ENCODE results near the gene NDUFV1. TPM values are rescaled to one million over a fixed set of nuclear protein-coding genes. Genes with fewer than 3 reads are reported as not detected.
A peak's percentile ranks its signal among the peaks of the same experiment; 100 is the strongest.

NDUFV1 gene
- total RNA-seq, 1 donor from 2014 or later, result 121 TPM

DNA sequence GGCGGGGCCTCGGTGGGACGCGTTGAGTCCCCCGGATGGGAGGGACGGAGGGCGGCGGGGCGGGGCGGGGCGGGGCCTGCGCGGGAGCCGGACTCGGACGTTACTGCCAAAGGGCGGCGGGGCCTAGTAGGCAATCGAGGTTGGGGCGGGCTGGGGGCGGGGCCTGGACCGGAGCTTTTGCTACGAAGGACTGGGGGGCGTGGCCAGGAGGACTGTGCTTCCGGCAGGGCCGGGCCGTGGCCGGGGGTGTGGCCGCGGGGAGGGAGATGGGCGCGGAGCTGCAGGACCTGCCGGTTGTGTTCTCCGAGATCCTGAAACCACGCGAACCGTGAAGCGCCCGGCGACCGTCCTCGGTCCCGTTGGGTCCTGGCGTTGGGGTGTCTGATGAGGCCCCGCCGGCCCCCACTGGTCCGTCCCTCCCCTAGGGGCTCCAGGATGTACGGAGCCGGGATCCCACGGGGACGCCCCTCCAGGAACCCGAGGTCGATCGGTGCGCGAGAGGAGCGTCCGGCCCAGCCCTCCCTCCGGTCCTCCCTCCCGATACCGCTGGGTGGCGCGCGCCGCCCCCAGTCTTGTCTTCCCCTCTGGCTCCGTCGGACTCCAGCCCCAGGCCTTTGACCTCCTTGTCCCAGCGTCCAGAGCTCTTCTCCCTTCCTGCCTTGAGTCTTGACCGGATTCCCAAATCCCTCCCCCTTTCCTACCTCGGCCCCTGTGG lies 23.6 kb downstream of the NDUFV1 start:
- TF ChIP-seq CTCF (IDR thresholded peaks at IDR 0.05), result peak; percentile 88
- Mint-ChIP-seq H3K9me3 (ENCODE audit: low read depth) (no peaks in the 10 kb centered on the region), H3K27me3 (ENCODE audit: low read depth) (no peaks in the 10 kb centered on the region), H3K4me1 (ENCODE audit: low read depth) (peaks cover 5% of the 10 kb centered on the region), H3K27ac (ENCODE audit: unreplicated experiment) (peak overlapping the region; percentile 89), H3K4me3 (ENCODE audit: unreplicated experiment) (peak overlapping the region; percentile 78), H3K36me3 (ENCODE audit: low read depth) (no peaks in the 10 kb centered on the region)
- DNase-seq (ENCODE audit: low spot score), result peak; percentile 98

DNA sequence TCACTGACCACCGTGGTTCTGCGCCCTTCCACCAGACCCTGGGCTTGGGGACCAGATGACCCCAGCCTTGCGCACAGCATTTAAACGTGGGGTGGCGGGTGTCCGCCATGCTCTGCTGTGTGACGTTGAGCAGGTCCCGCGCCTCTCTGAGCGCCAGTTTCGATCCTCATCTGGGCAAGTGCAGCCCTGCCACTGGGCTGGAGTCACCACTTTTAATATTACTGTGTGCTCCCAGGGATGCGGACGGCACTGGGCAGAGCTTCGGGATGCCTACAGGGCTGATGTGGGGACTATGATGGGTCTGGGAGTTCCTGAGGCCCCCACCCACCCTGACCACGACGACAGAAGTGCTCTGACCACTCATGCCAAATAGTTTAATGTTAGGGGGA lies 24.2 kb downstream of the NDUFV1 start:
- Mint-ChIP-seq H3K27me3 (ENCODE audit: low read depth) (no peaks in the 10 kb centered on the region), H3K27ac (ENCODE audit: unreplicated experiment) (peak overlapping the region; percentile 87), H3K4me3 (ENCODE audit: unreplicated experiment) (peak overlapping the region; percentile 78), H3K36me3 (ENCODE audit: low read depth) (no peaks in the 10 kb centered on the region), H3K9me3 (ENCODE audit: low read depth) (no peaks in the 10 kb centered on the region), H3K4me1 (ENCODE audit: low read depth) (peaks cover 5% of the 10 kb centered on the region)
- peak; percentile 70 for TF ChIP-seq CTCF (IDR thresholded peaks at IDR 0.05)
- peak; percentile 84 for DNase-seq (ENCODE audit: low spot score)

DNA sequence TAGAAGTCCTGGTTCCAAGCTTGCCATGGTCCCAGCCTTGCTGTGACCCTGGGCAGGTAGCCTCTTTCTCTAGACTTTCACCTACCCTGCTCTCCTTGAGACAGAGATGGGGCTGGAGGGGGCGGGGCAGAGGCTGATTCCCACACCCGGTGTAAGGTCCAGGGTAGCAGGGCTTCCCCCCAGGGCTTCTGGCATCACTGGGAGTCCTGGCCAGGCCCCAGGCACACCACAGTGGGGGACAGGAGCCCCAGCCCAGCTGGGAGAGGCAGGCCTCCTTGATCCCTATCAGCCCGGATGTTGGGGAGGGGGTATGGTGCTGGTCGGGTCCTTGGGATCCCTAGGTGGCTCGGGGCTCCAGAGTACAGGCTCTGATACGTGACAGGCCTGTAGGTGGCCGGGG lies 24.7 kb downstream of the NDUFV1 start:
- H3K9me3 Mint-ChIP-seq (ENCODE audit: low read depth), result no peaks in the 10 kb centered on the region
- H3K4me1 Mint-ChIP-seq (ENCODE audit: low read depth), result peaks cover 5% of the 10 kb centered on the region
- H3K4me3 Mint-ChIP-seq (ENCODE audit: unreplicated experiment), result no peak overlapping the region
- TF ChIP-seq CTCF (IDR thresholded peaks at IDR 0.05), result no peak
- no peaks in the 10 kb centered on the region for H3K27me3 Mint-ChIP-seq (ENCODE audit: low read depth)
- H3K27ac Mint-ChIP-seq (ENCODE audit: unreplicated experiment), result no peak overlapping the region
- DNase-seq (ENCODE audit: low spot score), result peak; percentile 83
- no peaks in the 10 kb centered on the region for H3K36me3 Mint-ChIP-seq (ENCODE audit: low read depth)

DNA sequence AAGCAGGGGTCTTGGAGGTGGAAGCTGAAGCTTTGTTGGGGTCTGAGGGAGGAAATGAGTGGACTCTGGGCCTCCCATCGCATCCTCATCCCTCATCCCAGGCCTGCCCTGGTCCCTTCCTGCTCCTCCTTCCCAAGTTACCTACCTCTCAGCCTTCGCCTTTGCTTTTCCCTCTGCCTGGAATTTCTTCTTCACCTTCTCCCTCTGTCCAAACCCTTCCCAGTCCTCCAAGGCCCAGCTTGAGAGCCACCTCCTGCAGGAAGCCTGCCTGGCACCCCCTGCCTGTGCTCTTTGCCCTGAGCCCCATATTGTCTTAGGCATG lies 25.1 kb downstream of the NDUFV1 start:
- Mint-ChIP-seq H3K4me1 (ENCODE audit: low read depth) (peaks cover 5% of the 10 kb centered on the region), H3K27ac (ENCODE audit: unreplicated experiment) (peak overlapping the region; percentile 45), H3K36me3 (ENCODE audit: low read depth) (no peaks in the 10 kb centered on the region), H3K4me3 (ENCODE audit: unreplicated experiment) (peak overlapping the region; percentile 35), H3K27me3 (ENCODE audit: low read depth) (no peaks in the 10 kb centered on the region), H3K9me3 (ENCODE audit: low read depth) (no peaks in the 10 kb centered on the region)
- no peak for TF ChIP-seq CTCF (IDR thresholded peaks at IDR 0.05)
- no peak for DNase-seq (ENCODE audit: low spot score)

DNA sequence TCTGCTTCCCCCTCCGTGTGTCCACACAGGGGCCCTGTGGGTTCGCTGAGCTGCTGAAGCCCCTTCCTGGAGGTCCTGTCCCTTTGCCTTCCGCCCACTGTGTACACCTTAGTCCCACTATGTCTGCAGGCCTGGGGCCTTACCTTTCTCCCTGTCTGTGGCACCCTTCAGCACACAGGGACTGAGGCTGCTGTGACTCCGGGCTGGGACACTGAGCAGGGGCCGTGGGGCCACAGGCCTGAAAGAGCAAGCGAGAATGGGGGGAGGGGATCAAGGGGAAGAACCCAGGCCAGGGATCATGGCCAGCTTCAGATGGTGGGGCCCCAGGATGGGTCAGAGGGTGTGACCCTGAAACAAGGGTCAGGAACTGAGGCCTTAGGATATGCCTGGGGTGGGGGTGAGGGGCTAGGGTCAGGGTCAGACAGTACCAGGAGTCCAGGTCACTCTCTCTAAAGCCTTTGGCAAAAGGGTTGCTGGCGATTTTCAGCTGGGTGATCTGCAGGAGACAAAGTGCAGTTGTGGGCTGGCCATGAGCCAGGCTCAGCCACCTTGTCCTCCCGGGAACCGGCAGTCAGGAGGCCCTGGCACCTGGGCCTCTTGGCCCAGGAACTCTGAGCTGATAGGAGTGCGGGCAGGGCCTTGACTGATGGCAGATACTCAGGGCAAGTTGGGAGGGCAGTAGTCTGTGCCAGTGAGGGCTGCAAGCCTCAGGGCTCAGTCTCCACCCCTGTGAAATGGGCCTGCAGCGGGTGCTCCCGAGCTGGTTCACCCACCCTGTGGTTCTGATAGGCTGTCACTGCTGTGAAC lies 25.6 kb downstream of the NDUFV1 start:
- H3K4me3 Mint-ChIP-seq (ENCODE audit: unreplicated experiment), result peak overlapping the region; percentile 35
- no peak for TF ChIP-seq CTCF (IDR thresholded peaks at IDR 0.05)
- H3K36me3 Mint-ChIP-seq (ENCODE audit: low read depth), result no peaks in the 10 kb centered on the region
- DNase-seq (ENCODE audit: low spot score), result peak; percentile 70
- no peaks in the 10 kb centered on the region for H3K9me3 Mint-ChIP-seq (ENCODE audit: low read depth)
- H3K4me1 Mint-ChIP-seq (ENCODE audit: low read depth), result peaks cover 5% of the 10 kb centered on the region
- no peak overlapping the region for H3K27ac Mint-ChIP-seq (ENCODE audit: unreplicated experiment)
- H3K27me3 Mint-ChIP-seq (ENCODE audit: low read depth), result no peaks in the 10 kb centered on the region
